Fibroblast of villous mesenchyme (primary cell): ENCODE results near the gene CATSPER1. TPM values are rescaled to one million over a fixed set of nuclear protein-coding genes. Genes with fewer than 3 reads are reported as not detected.

ENCODE experiments used
- DNase-seq: peaks from one replicate; pipeline ENCODE4 v3.0.0-alpha.2; 2010; ENCODE audit warnings: low read depth
- H3K4me3 ChIP-seq: 2 replicates; pipeline ENCODE4 v1.5.1; 2011; ENCODE audit warnings: low read depth, mild to moderate bottlenecking, low read length
- total RNA-seq: library from RNA; depleted of rRNA; stranded (reverse); fragments of >200 nt; gene quantifications from 2 replicates; pipeline ENCODE4 v1.2.3, GENCODE V29; 2012
- TF ChIP-seq, protein P1 (sequence below): IDR thresholded peaks from 2 replicates; pipeline ENCODE4 v1.5.1; 2012; ENCODE audit warnings: low read depth, mild to moderate bottlenecking, low read length; ENCODE audit not compliant: insufficient read depth

Gene CATSPER1
- total RNA-seq, 1 donor: 0.43 TPM

DNA sequence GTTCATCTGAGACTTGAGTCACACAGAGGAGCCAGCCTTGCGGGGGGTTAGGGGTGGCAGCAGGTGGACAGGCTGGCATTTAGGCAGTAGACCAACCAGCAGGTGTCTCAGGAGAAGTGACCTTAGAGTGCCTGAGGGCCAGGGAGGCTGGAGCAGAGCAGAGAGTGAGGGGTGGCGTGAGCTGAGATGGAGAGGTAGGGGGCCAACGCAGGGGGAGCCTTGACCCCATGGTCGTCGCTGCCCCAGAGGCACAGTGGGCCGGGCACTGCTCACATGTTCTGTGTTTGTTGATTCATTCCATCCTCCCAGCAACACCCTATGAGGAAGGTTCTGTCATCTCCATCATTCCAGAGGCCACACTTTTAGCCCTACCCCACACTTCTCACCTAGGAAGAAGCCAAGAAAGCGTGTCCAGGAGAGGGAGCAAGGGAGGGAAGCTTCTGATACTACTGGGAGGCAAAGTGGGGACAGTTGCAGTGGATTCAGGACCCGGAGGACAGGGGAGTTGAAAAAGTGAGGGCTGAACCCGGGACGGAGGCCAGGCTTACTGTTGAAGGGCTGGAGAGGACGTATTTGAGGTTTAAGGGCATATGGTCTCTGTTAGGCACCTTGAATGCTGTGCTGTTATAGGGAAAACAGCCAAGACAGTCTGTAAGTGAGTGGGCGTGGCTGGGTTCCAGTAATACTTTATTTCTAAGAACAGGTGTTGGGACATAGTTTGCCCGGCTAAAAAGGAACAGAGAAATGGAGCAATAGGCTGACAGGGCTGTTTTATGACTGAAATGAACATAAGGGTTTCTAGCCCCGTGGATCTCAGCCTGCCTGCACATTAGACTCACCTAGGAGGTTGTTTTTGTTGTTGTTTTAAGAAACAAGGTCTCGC, 57.4 kb downstream of the CATSPER1 start:
- no peak for DNase-seq
- TF ChIP-seq, protein P1, sequence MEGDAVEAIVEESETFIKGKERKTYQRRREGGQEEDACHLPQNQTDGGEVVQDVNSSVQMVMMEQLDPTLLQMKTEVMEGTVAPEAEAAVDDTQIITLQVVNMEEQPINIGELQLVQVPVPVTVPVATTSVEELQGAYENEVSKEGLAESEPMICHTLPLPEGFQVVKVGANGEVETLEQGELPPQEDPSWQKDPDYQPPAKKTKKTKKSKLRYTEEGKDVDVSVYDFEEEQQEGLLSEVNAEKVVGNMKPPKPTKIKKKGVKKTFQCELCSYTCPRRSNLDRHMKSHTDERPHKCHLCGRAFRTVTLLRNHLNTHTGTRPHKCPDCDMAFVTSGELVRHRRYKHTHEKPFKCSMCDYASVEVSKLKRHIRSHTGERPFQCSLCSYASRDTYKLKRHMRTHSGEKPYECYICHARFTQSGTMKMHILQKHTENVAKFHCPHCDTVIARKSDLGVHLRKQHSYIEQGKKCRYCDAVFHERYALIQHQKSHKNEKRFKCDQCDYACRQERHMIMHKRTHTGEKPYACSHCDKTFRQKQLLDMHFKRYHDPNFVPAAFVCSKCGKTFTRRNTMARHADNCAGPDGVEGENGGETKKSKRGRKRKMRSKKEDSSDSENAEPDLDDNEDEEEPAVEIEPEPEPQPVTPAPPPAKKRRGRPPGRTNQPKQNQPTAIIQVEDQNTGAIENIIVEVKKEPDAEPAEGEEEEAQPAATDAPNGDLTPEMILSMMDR: no peak
- H3K4me3 ChIP-seq: no peak overlapping the region

DNA sequence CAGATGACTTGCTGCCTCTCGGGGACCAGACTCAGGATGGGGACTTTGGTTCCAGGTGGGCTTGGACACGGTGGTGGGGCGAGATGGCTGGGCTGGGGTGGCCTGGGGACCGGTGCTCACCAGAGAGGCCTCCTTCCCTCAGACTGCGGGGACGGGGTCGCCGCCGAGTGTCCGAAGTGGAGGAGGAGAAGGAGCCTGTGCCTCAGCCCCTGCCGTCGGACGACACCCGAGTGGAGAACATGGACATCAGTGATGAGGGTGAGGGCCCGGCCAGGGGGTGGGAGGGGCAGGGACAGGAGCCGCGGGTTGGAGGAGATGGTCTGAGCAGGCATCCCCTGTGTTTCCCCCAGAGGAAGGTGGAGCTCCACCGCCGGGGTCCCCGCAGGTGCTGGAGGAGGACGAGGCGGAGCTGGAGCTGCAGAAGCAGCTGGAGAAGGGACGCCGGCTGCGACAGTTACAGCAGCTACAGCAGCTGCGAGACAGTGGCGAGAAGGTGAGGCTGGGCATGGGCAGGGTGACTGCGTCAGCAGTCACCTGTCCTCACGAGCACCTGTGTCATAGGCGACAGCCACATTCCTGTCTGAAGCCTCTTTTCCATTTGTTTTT, 58.8 kb downstream of the CATSPER1 start:
- DNase-seq: no peak

More for the DNA sequence above, 58.8 kb downstream of the CATSPER1 start:
- TF ChIP-seq, protein P1: no peak
- H3K4me3 ChIP-seq: no peak overlapping the region

Other genes starting within 250 kb of the CATSPER1 start
- gene AP5B1, start 245.5 kb downstream of the CATSPER1 start, total RNA-seq: 13.8 and 16.4 TPM in 2 replicates
- gene OVOL1, start 239.4 kb downstream of the CATSPER1 start, total RNA-seq: not detected in 2 replicates
- under 0.01 TPM in 1 of 2 replicates, not detected in the other for gene SNX32, start 192.5 kb downstream of the CATSPER1 start, total RNA-seq
- 1,115 and 1,444 TPM in 2 replicates for gene CFL1, start 168.3 kb downstream of the CATSPER1 start, total RNA-seq
- gene MUS81, start 166.0 kb downstream of the CATSPER1 start, total RNA-seq: 71.2 and 75.7 TPM in 2 replicates
- gene EFEMP2, start 153.7 kb downstream of the CATSPER1 start, total RNA-seq: 77.7 and 79.6 TPM in 2 replicates
- 0.43 TPM in 1 of 2 replicates, not detected in the other for gene CTSW, start 146.6 kb downstream of the CATSPER1 start, total RNA-seq
- gene FIBP, start 138.0 kb downstream of the CATSPER1 start, total RNA-seq: 144 and 158 TPM in 2 replicates
- 37.1 and 49.0 TPM in 2 replicates for gene CCDC85B, start 135.8 kb downstream of the CATSPER1 start, total RNA-seq
- 18.0 and 41.0 TPM in 2 replicates for gene FOSL1, start 126.1 kb downstream of the CATSPER1 start, total RNA-seq
- gene C11orf68, start 107.4 kb downstream of the CATSPER1 start, total RNA-seq: 25.8 and 31.5 TPM in 2 replicates
- 216 and 218 TPM in 2 replicates for gene DRAP1, start 107.1 kb downstream of the CATSPER1 start, total RNA-seq
- gene TSGA10IP, start 81.0 kb downstream of the CATSPER1 start, total RNA-seq: not detected in 2 replicates
- gene SART1, start 64.7 kb downstream of the CATSPER1 start, total RNA-seq: 25.5 and 26.7 TPM in 2 replicates
- gene EIF1AD, start 24.3 kb downstream of the CATSPER1 start, total RNA-seq: 34.8 and 35.4 TPM in 2 replicates
- gene BANF1, start 24.0 kb downstream of the CATSPER1 start, total RNA-seq: 19.9 and 24.8 TPM in 2 replicates
- under 0.01 TPM in 1 of 2 replicates, not detected in the other for gene CST6, start 14.5 kb downstream of the CATSPER1 start, total RNA-seq
- under 0.01 TPM in 1 of 2 replicates, not detected in the other for gene GAL3ST3, start 22.7 kb upstream of the CATSPER1 start, total RNA-seq
- 130 and 151 TPM in 2 replicates for gene SF3B2, start 25.9 kb upstream of the CATSPER1 start, total RNA-seq
- gene PACS1, start 43.8 kb upstream of the CATSPER1 start, total RNA-seq: 36.7 and 41.2 TPM in 2 replicates
- gene KLC2, start 231.2 kb upstream of the CATSPER1 start, total RNA-seq: 18.7 and 24.6 TPM in 2 replicates
- gene RAB1B, start 242.2 kb upstream of the CATSPER1 start, total RNA-seq: 88.9 and 89.5 TPM in 2 replicates